LoVo (cell line): ENCODE data around the gene ADAM33.

Experiments
- DNase-seq: peaks from one replicate; pipeline ENCODE4 v3.0.0-alpha.2; 2016; ENCODE audit warnings: low spot score

The ADAM33 gene

DNA sequence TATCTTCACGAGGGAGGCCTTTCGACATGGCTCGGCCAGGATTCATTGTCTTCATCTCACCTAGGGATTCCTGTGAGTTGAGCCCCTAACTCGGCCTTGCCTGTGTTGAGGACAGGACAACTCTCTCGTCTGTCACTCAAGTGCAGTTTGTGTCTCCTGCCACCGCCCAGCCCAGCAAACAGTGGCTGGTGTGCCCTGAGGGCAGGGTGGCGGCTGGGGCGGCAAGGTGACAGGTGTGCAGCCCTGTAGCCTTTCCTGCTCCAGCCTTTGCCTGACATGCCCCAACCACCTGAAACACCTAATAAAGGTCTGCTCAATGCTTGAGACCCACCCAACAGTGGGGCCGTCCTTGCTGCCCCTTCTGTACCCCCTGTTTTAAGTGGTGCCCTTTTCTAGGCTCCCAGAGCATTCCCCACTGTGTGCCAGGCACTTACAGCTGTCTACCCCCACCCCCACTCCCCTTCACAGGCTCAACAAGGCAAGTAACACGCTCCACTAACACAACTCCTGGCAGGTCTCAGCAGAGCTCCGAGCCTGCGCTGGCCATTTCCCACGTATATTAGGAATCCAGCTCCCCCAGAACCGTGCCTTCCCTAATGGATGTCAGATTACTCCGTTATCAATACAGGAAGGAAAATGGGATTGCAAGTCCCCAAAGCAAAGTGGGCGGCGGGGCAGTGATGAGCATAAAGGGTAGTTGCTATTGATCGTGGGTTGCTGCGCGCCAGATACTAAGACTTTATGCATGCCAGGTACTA, 36.3 kb downstream of the ADAM33 start:
- DNase-seq, result no peak

DNA sequence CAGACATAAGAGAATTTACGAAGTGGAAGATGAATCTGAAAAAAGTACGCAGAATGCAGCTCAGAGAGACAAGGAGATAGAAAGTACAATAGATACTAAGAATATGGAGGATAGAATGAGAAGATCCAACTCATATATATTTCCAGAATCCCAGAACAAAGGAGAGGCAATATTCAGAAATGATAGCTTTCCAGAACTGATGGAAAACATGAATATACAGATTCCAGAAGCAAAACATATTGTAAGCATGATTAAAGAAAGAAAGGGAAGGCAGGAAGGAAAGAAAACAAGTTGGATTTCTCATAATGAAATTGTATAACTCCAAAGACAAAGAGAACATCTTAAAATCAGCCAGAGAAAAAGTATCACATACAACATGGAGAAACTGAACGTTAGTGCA, 41.6 kb downstream of the ADAM33 start:
- DNase-seq, result no peak

DNA sequence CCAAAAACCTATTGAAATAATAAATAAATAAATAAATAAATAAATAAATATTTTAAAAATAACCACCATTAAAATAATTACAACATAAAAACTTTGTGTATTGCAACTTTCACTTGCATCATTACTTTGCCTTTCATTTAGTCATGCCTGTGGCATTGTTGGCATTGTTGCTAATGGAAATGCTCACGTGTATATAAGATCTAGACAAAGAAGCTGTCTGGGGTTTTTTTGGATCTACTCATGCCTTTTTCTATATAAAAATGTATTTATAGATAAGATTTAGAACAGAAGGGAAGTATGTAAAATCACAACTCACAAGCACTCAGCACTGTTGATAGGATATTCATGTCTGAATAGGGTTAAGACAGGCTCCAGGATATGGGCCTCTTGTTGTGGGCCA, 46.5 kb downstream of the ADAM33 start:
- DNase-seq, result no peak

DNA sequence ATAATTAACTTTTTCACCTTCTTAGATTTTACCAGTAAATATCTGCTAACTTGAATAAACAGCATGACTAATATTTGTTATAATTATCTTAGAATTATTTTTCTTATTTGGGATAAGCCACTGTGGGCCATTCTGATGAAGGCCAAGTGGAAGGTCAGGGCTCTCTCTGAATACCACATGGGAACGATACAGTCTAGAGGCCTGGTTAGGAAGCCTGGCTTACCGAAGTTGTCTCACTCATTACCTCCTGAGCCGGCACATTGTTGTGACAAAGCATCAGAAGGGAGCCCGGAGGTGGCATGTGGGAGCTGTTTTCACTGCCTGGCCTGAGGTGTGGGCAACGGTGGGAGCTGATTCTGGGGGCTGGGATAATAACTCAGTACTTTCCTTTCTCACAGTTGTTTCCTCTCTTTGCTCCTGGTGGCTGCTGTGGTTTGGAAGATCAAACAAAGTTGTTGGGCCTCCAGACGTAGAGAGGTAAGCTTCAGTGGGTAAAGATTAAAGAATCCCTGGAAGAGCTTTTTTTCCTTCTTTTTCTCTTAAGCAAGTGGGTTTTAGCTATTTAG, 47.8 kb downstream of the ADAM33 start:
- no peak for DNase-seq

DNA sequence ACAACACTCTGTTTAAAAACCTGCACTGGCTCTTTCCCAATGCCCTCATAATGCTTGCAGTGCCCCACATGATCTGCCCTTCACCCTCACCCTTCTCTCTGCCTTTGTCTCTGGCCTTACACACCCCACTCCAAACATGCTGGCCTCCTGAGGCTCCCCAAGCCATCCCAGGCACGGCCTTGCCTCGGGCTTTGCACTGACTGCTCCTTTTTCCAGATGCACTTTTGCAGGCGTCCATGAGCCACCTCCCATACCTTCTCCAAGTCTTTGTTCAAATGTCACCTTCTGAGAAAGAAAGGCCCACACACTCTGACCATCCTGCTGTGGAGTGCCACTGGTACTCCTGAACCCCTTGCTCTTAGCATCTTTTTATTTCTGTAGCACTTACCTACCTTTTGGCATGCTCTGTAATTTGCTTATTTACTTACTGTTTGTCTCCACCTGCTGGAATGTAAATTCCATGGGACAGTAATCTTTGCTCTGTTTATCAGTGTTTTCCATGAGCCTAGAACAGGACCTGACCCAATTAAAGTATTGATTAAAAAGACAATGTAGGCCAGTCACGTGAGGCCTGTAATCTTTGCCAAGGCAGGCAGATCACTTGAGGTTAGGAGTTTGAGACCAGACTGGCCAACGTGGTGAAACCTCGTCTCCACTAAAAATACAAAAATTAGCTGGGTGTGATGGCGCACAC, 49.4 kb downstream of the ADAM33 start:
- DNase-seq, result no peak

DNA sequence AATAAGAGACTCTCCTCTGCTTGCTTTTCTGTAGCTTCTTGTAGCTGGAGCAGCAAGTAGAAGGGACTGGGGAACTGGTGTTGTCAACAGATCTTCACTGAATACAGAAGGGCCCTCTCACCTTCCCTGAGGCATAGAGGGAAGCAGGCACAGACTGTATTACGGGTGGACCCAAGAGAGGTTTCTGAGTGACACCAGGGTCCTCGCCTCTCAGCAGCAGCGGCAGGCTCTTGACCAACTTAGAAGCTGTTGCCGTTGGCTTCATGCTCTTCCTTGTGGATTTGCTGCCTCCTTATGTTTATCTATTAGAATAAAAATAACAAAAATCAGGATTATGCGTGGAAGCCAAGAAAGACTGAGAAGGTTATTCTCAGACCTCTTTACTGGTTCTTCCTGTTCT, 50.3 kb downstream of the ADAM33 start:
- no peak for DNase-seq

DNA sequence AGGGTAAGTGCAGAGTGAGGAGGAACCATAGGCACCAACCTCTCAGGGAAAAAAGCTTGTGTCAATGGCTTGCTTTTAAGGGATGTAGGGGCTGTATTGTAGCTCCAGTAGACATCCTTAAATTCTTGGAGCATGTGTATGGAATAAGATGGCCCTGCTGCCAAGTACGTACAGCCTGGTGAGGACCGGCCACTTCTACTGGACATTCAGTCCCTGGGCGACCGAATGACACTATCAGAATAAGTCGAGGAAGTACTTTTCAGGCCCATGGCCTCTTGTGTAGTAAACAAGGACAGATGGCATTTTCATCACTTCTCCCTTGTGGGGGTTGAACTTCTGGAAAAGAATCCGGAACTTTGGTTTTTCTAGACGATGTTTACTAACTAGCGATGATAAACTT, 51.4 kb downstream of the ADAM33 start:
- DNase-seq, result no peak

DNA sequence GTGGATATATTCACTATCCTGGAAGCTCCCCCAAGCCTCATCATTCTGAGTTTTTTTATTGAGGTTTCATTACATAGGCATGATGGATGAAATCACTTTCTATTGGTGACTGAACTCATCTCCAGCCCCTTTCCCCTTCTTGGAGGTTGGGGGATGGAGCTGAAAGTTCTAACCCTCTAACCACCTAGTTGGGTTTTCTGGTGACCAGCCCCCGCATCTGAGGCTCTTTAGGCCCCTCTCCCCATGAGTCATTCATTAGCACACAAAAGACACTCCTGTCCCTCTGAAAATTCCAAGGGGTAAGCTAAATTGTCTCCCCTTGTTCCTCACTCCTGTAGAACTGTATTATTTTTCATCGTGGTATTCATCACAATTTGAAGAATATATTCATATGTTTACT, 51.9 kb downstream of the ADAM33 start:
- no peak for DNase-seq

DNA sequence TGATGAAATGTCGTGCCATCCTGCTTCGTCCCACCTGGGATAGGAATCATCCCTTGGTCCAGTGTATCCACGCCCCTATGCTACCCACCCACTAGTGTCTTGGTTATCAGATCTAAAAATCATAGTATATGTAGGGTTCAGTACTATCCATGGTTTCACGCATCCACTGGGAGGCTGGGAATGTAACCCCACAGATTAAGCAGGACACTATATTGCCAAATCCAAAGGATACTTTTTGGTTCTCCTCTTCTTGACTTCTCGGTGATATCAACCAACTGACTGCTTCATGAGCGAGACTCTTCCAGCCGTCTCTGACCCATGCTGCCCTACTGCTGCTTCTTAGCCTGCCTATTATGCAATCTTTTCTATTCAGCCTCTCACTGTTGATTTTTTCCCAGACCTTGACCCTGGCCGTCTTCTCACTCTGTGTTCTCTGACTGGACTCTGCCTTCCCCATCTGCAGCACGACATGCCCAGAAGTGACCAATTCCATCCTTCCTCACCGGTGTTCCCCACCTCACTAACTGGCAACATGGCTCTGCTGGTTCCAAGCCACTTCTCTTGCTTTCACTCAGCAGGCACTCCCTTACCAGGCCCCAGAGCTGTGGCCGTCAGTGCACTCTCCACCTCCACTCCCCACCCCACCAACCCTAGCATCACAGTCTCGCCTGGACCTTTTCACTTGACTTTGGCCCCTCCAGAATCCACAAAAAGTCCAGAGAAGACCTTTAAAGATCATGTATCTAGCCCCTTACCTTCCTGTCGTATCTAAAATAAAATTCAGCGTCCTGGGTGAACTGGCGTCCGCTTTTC, 53.1 kb downstream of the ADAM33 start:
- DNase-seq, result no peak

DNA sequence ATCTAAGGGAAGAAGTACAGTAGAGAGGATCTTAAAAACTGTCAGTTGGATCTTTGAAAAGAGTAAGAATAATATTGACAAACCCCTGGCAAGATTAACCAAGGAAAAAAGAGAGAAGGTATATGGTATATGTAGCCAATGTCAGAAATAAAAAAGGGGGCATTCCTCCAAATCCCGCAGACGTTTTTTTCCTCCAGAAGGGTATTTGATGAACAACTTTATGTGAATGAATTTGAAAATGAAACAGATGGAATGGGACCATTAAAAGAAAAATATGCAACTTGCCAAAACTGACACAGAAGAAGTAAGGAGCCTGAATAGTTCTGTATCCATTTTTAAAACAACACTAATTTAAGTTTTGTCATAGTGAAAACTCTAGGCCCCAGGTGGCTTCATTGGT, 54.3 kb downstream of the ADAM33 start:
- DNase-seq, result no peak

DNA sequence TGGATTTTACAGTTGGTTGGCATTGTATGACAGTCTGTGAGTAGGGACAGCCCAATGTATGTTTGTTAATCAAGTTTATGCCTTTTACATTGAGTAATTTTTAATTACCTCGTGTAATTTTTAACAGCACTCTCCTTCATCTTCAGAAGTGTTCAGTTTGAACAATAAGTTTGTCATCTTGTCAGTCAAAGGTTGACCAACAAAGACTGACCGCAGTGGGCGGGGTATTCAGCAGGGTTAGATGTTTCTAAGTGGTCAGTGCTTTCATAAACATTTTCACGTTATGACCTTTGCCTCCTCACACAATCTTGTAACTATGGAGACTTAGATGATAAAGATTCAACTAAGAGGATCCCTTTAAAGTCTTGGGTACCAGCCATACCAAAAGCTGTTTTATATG, 59.4 kb downstream of the ADAM33 start:
- DNase-seq, result no peak

DNA sequence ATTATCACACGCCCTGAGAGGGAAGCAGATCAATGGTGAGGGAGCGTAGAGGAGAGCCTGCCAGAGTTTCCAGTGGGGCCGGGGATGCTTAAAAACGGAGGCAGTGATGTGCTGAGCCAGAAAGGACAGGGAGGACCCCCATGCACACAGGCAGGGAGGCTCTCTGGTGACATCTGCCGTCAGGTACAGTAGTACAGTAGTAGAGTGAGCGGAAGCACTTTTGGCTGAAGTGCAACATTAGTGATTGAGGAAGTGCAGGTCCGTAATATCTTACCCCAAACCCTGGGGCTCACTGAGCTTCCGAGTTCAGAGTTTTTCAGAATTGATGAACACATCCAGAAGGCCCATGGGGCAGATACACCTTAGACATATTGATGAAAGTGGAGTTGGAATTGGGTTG, 60.7 kb downstream of the ADAM33 start:
- no peak for DNase-seq
